Gastrocnemius medialis (tissue), 4 donors: ENCODE measurements around the gene CTBP2.

Experiments used
- CTCF ChIP-seq, 5 experiments: fragments of 450-650 bp in 3 of 5; fragments of 200-600 bp in 2 of 5; sonication (generic) in 2 of 5; IDR thresholded peaks in 4 of 5; conservative IDR thresholded peaks in 1 of 5; 1 replicate in 4 of 5; 2 replicates in 1 of 5; pipeline ENCODE4 v1.5.1; 2016 to 2019; ENCODE audit warnings: antibody characterized with exemption in 5 of 5, mild to moderate bottlenecking in 3 of 5, moderate library complexity in 3 of 5
- POLR2A ChIP-seq, 2 donors: fragments of 450-650 bp; IDR thresholded peaks; one replicate each; pipeline ENCODE4 v1.6.1; 2017; ENCODE audit warnings: antibody characterized with exemption in 2 of 2, mild to moderate bottlenecking in 2 of 2, moderate library complexity in 2 of 2

- TF ChIP-seq CTCF (IDR thresholded peaks at IDR 0.05 in 4 of 5, conservative IDR thresholded peaks at IDR 0.05 in 1 of 5) (no peak), POLR2A (IDR thresholded peaks at IDR 0.05) (no peak)
Observed at GRCh38 chr10:125056161-125057132, 103.9 kb downstream of the CTBP2 start.
